ENCODE data around the gene CHMP4B.

The CHMP4B gene

GRCh38 chr20:33810885-33811775, at the start of gene CHMP4B:
CHMP4B (plus strand) TSS chr20:33811348; CDS start chr20:33811469, 121 bp downstream.
- peaks cover 4% of the 10 kb centered on the region for H3K4me1 ChIP-seq (ENCODE audit: control insufficient read depth, insufficient read depth, low read length)
- no peaks in the 10 kb centered on the region for H3K9me3 ChIP-seq (ENCODE audit: control insufficient read depth, insufficient read depth, low read length)
- H3K4me3 ChIP-seq (ENCODE audit: low read depth, low read length) = peak within 1 kb of the TSS; percentile 78

GRCh38 chr20:33761698-33762250, 49.4 kb upstream of the CHMP4B start:
- Histone ChIP-seq H3K4me3 (ENCODE audit: low read depth, low read length) (no peak overlapping the region), H3K36me3 (ENCODE audit: control insufficient read depth, insufficient read depth, low read length) (no peaks in the 10 kb centered on the region), H3K27me3 (ENCODE audit: control insufficient read depth, insufficient read depth, low read length) (no peaks in the 10 kb centered on the region)

More at GRCh38 chr20:33810885-33811775, at the start of gene CHMP4B:
- no peaks in the 10 kb centered on the region for H3K27me3 ChIP-seq (ENCODE audit: control insufficient read depth, insufficient read depth, low read length)
- no peaks in the 10 kb centered on the region for H3K36me3 ChIP-seq (ENCODE audit: control insufficient read depth, insufficient read depth, low read length)
- H3K9ac ChIP-seq (ENCODE audit: low read depth, low read length) = peak within 1 kb of the TSS; percentile 87

GRCh38 chr20:33765099-33765498, 46.0 kb upstream of the CHMP4B start:
- H3K9me3 ChIP-seq (ENCODE audit: control insufficient read depth, insufficient read depth, low read length) = no peaks in the 10 kb centered on the region
- no peaks in the 10 kb centered on the region for H3K36me3 ChIP-seq (ENCODE audit: control insufficient read depth, insufficient read depth, low read length)
- H3K9ac ChIP-seq (ENCODE audit: low read depth, low read length) = no peak overlapping the region
- no peak overlapping the region for H3K4me3 ChIP-seq (ENCODE audit: low read depth, low read length)
- no peaks in the 10 kb centered on the region for H3K27me3 ChIP-seq (ENCODE audit: control insufficient read depth, insufficient read depth, low read length)
- H3K4me1 ChIP-seq (ENCODE audit: control insufficient read depth, insufficient read depth, low read length) = no peaks in the 10 kb centered on the region

More at GRCh38 chr20:33761698-33762250, 49.4 kb upstream of the CHMP4B start:
- no peaks in the 10 kb centered on the region for H3K4me1 ChIP-seq (ENCODE audit: control insufficient read depth, insufficient read depth, low read length)
- no peaks in the 10 kb centered on the region for H3K9me3 ChIP-seq (ENCODE audit: control insufficient read depth, insufficient read depth, low read length)
- H3K9ac ChIP-seq (ENCODE audit: low read depth, low read length) = no peak overlapping the region

- Histone ChIP-seq H3K9me3 (ENCODE audit: control insufficient read depth, insufficient read depth, low read length) (no peaks in the 10 kb centered on the region), H3K36me3 (ENCODE audit: control insufficient read depth, insufficient read depth, low read length) (no peaks in the 10 kb centered on the region), H3K4me3 (ENCODE audit: low read depth, low read length) (no peak overlapping the region), H3K9ac (ENCODE audit: low read depth, low read length) (no peak overlapping the region), H3K27me3 (ENCODE audit: control insufficient read depth, insufficient read depth, low read length) (no peaks in the 10 kb centered on the region), H3K4me1 (ENCODE audit: control insufficient read depth, insufficient read depth, low read length) (no peaks in the 10 kb centered on the region)
Observed at GRCh38 chr20:33765592-33765991, 45.6 kb upstream of the CHMP4B start.

- Histone ChIP-seq H3K9ac (ENCODE audit: low read depth, low read length) (no peak overlapping the region), H3K4me1 (ENCODE audit: control insufficient read depth, insufficient read depth, low read length) (no peaks in the 10 kb centered on the region), H3K36me3 (ENCODE audit: control insufficient read depth, insufficient read depth, low read length) (no peaks in the 10 kb centered on the region)
Observed at GRCh38 chr20:33766686-33767085, 44.5 kb upstream of the CHMP4B start.

GRCh38 chr20:33767777-33768138, 43.4 kb upstream of the CHMP4B start:
- Histone ChIP-seq H3K27me3 (ENCODE audit: control insufficient read depth, insufficient read depth, low read length) (no peaks in the 10 kb centered on the region), H3K4me1 (ENCODE audit: control insufficient read depth, insufficient read depth, low read length) (no peaks in the 10 kb centered on the region), H3K36me3 (ENCODE audit: control insufficient read depth, insufficient read depth, low read length) (no peaks in the 10 kb centered on the region), H3K9ac (ENCODE audit: low read depth, low read length) (no peak overlapping the region), H3K4me3 (ENCODE audit: low read depth, low read length) (no peak overlapping the region), H3K9me3 (ENCODE audit: control insufficient read depth, insufficient read depth, low read length) (no peaks in the 10 kb centered on the region)

More at GRCh38 chr20:33766686-33767085, 44.5 kb upstream of the CHMP4B start:
- Histone ChIP-seq H3K9me3 (ENCODE audit: control insufficient read depth, insufficient read depth, low read length) (no peaks in the 10 kb centered on the region), H3K27me3 (ENCODE audit: control insufficient read depth, insufficient read depth, low read length) (no peaks in the 10 kb centered on the region), H3K4me3 (ENCODE audit: low read depth, low read length) (no peak overlapping the region)

- Histone ChIP-seq H3K27me3 (ENCODE audit: control insufficient read depth, insufficient read depth, low read length) (no peaks in the 10 kb centered on the region), H3K9ac (ENCODE audit: low read depth, low read length) (no peak overlapping the region), H3K4me3 (ENCODE audit: low read depth, low read length) (no peak overlapping the region), H3K9me3 (ENCODE audit: control insufficient read depth, insufficient read depth, low read length) (no peaks in the 10 kb centered on the region), H3K4me1 (ENCODE audit: control insufficient read depth, insufficient read depth, low read length) (no peaks in the 10 kb centered on the region), H3K36me3 (ENCODE audit: control insufficient read depth, insufficient read depth, low read length) (no peaks in the 10 kb centered on the region)
Observed at GRCh38 chr20:33769043-33769442, 42.1 kb upstream of the CHMP4B start.

- no peaks in the 10 kb centered on the region for H3K9me3 ChIP-seq (ENCODE audit: control insufficient read depth, insufficient read depth, low read length)
- no peak overlapping the region for H3K9ac ChIP-seq (ENCODE audit: low read depth, low read length)
- no peaks in the 10 kb centered on the region for H3K36me3 ChIP-seq (ENCODE audit: control insufficient read depth, insufficient read depth, low read length)
- H3K4me3 ChIP-seq (ENCODE audit: low read depth, low read length) = no peak overlapping the region
- H3K27me3 ChIP-seq (ENCODE audit: control insufficient read depth, insufficient read depth, low read length) = no peaks in the 10 kb centered on the region
- no peaks in the 10 kb centered on the region for H3K4me1 ChIP-seq (ENCODE audit: control insufficient read depth, insufficient read depth, low read length)
Observed at GRCh38 chr20:33770005-33770404, 41.1 kb upstream of the CHMP4B start.

- H3K9ac ChIP-seq (ENCODE audit: low read depth, low read length) = no peak overlapping the region
- H3K36me3 ChIP-seq (ENCODE audit: control insufficient read depth, insufficient read depth, low read length) = no peaks in the 10 kb centered on the region
- H3K4me3 ChIP-seq (ENCODE audit: low read depth, low read length) = no peak overlapping the region
- H3K4me1 ChIP-seq (ENCODE audit: control insufficient read depth, insufficient read depth, low read length) = no peaks in the 10 kb centered on the region
- H3K27me3 ChIP-seq (ENCODE audit: control insufficient read depth, insufficient read depth, low read length) = no peaks in the 10 kb centered on the region
- H3K9me3 ChIP-seq (ENCODE audit: control insufficient read depth, insufficient read depth, low read length) = no peaks in the 10 kb centered on the region
Observed at GRCh38 chr20:33771938-33772337, 39.2 kb upstream of the CHMP4B start.

GRCh38 chr20:33772439-33772838, 38.7 kb upstream of the CHMP4B start:
- H3K27me3 ChIP-seq (ENCODE audit: control insufficient read depth, insufficient read depth, low read length) = no peaks in the 10 kb centered on the region
- no peak overlapping the region for H3K4me3 ChIP-seq (ENCODE audit: low read depth, low read length)
- H3K9ac ChIP-seq (ENCODE audit: low read depth, low read length) = no peak overlapping the region
- H3K4me1 ChIP-seq (ENCODE audit: control insufficient read depth, insufficient read depth, low read length) = no peaks in the 10 kb centered on the region
- H3K9me3 ChIP-seq (ENCODE audit: control insufficient read depth, insufficient read depth, low read length) = no peaks in the 10 kb centered on the region
- no peaks in the 10 kb centered on the region for H3K36me3 ChIP-seq (ENCODE audit: control insufficient read depth, insufficient read depth, low read length)

- Histone ChIP-seq H3K27me3 (ENCODE audit: control insufficient read depth, insufficient read depth, low read length) (no peaks in the 10 kb centered on the region), H3K4me3 (ENCODE audit: low read depth, low read length) (no peak overlapping the region), H3K36me3 (ENCODE audit: control insufficient read depth, insufficient read depth, low read length) (no peaks in the 10 kb centered on the region), H3K4me1 (ENCODE audit: control insufficient read depth, insufficient read depth, low read length) (no peaks in the 10 kb centered on the region), H3K9ac (ENCODE audit: low read depth, low read length) (no peak overlapping the region), H3K9me3 (ENCODE audit: control insufficient read depth, insufficient read depth, low read length) (no peaks in the 10 kb centered on the region)
Observed at GRCh38 chr20:33773412-33774089, 37.6 kb upstream of the CHMP4B start.

Data from iPS-15b (cell line).